Measurements from ENCODE around the gene SNX10. TPM values are rescaled to one million over a fixed set of nuclear protein-coding genes. Genes with fewer than 3 reads are reported as not detected.

Gene SNX10
- total RNA-seq, 2 donors from 2014 or later = 0.96 to 3.3 TPM

DNA sequence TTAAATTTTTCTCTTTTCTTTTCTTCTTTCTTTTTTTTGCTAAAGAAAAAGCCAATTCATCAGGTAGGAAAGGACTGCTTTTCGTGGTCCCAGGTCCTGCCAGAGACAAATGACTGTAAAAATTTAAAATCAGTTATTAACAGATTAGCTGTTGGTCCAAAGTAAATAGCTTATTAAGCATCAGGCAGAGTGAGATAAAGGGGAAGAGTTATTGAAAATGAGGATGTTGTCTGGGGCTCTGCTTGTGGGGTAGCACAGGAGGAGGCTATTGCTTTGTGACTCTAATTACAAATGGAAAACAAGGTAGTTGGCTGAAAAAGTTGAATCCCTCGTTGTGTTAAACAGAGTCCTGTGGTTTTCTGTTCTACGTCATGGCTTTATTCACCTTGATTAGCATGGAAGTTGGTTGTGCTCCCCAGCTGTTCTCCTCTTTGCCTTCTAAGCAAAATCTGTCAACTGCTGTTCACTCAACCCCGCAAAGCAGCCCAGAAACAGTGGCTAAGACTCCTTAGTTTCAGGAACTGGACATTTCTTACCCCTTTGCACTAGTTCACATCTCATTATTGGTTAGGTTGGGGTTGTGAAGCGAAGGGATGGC is 128.9 kb downstream of the SNX10 start:
- no peak overlapping the region for H3K27ac ChIP-seq
- no peaks in the 10 kb centered on the region for H3K36me3 ChIP-seq
- TF ChIP-seq, protein P1, sequence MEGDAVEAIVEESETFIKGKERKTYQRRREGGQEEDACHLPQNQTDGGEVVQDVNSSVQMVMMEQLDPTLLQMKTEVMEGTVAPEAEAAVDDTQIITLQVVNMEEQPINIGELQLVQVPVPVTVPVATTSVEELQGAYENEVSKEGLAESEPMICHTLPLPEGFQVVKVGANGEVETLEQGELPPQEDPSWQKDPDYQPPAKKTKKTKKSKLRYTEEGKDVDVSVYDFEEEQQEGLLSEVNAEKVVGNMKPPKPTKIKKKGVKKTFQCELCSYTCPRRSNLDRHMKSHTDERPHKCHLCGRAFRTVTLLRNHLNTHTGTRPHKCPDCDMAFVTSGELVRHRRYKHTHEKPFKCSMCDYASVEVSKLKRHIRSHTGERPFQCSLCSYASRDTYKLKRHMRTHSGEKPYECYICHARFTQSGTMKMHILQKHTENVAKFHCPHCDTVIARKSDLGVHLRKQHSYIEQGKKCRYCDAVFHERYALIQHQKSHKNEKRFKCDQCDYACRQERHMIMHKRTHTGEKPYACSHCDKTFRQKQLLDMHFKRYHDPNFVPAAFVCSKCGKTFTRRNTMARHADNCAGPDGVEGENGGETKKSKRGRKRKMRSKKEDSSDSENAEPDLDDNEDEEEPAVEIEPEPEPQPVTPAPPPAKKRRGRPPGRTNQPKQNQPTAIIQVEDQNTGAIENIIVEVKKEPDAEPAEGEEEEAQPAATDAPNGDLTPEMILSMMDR (IDR thresholded peaks at IDR 0.05) = no peak
- H3K9me3 ChIP-seq = no peaks in the 10 kb centered on the region
- no peak for DNase-seq (ENCODE audit: low spot score)
- H3K27me3 ChIP-seq = no peaks in the 10 kb centered on the region
- no peak overlapping the region for H3K4me3 ChIP-seq
- H3K4me1 ChIP-seq = no peaks in the 10 kb centered on the region

DNA sequence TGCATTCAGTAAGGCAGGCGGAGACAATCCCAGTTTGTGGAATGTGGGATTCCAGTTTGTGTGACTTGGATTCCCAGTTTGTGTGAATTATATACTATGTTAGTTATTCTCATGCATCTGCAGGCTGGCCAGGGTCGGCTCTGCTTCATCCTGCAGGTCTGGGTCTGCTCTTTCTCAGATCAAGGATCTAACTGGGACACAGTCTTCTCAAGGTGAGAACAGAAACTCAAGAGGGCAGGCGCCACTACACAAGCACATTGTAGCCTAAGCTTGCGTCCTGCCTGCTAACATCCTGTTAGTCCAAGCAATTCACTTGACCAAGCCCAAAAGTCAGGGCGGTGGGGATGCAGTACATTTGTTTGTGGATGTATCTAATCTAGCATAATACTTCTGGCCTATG is 131.1 kb downstream of the SNX10 start:
- no peaks in the 10 kb centered on the region for H3K36me3 ChIP-seq
- H3K27me3 ChIP-seq = no peaks in the 10 kb centered on the region
- TF ChIP-seq, protein P1 (IDR thresholded peaks at IDR 0.05) = no peak
- H3K4me3 ChIP-seq = no peak overlapping the region
- no peak overlapping the region for H3K27ac ChIP-seq
- H3K9me3 ChIP-seq = no peaks in the 10 kb centered on the region
- DNase-seq (ENCODE audit: low spot score) = no peak
- no peaks in the 10 kb centered on the region for H3K4me1 ChIP-seq

DNA sequence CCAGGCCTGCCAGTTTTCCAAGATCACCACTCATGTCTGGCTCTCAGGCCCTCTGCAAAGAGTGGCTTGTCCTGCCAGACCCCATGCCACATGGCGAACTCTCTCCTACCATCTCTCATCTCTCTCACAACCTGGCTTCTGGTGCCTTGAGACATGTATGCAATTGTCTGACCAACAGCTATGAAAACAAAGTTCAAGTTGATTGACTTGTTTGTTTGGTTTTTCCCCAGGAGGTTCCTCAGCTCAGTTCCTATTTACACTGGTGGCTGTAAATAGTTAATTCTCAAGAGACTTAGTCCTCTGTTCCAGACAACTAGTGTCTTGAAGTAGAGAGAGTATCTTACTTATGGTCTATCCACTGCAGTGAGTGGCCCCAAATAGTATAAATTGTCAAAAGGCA is 131.8 kb downstream of the SNX10 start:
- no peaks in the 10 kb centered on the region for H3K4me1 ChIP-seq
- no peaks in the 10 kb centered on the region for H3K36me3 ChIP-seq
- no peak for DNase-seq (ENCODE audit: low spot score)
- H3K27ac ChIP-seq = no peak overlapping the region
- H3K27me3 ChIP-seq = no peaks in the 10 kb centered on the region
- no peaks in the 10 kb centered on the region for H3K9me3 ChIP-seq
- H3K4me3 ChIP-seq = no peak overlapping the region
- TF ChIP-seq, protein P1 (IDR thresholded peaks at IDR 0.05) = no peak

Other genes starting within 250 kb of the SNX10 start
- 1 to 10 TPM in 1 of 2 donors, under 1 TPM in 1; 0.63 to 1.8 TPM for gene NFE2L3, start 139.7 kb upstream of the SNX10 start, total RNA-seq
- 100 to 1,000 TPM; 124 to 160 TPM for gene HNRNPA2B1, start 91.1 kb upstream of the SNX10 start, total RNA-seq
- 10 to 100 TPM; 37.9 to 43.3 TPM for gene CBX3, start 90.1 kb upstream of the SNX10 start, total RNA-seq

All from right atrium auricular region (tissue), 2 donors.